Endodermal cell (in vitro differentiated cells): ENCODE results near the gene LMF2. TPM values are rescaled to one million over a fixed set of nuclear protein-coding genes. Genes with fewer than 3 reads are reported as not detected.
"Not testable (repeated sequence)": the region's sequence is repeated elsewhere in the genome, so short reads cannot be mapped to it uniquely, and the experiment has no call there.

Source experiments
- DNase-seq: peaks from one replicate; pipeline ENCODE4 v3.0.0-alpha.2; 2017
- H3K27ac ChIP-seq: 2 replicates; pipeline ENCODE4 v1.5.1; 2013; ENCODE audit warnings: mild to moderate bottlenecking, low read depth, low read length, moderate library complexity
- H3K27me3 ChIP-seq: 2 replicates; pipeline ENCODE4 v1.6.1; 2013; ENCODE audit warnings: mild to moderate bottlenecking, low read length, moderate library complexity; ENCODE audit not compliant: insufficient read depth, control insufficient read depth, poor library complexity, severe bottlenecking
- H3K36me3 ChIP-seq: 2 replicates; pipeline ENCODE4 v1.7.0; 2013; ENCODE audit warnings: mild to moderate bottlenecking, low read length, moderate library complexity; ENCODE audit not compliant: control insufficient read depth, insufficient read depth
- H3K4me1 ChIP-seq: one replicate; pipeline ENCODE4 v1.7.0; 2013; ENCODE audit warnings: low read length; ENCODE audit not compliant: control insufficient read depth, insufficient read depth
- H3K4me3 ChIP-seq: 2 replicates; pipeline ENCODE4 v1.5.1; 2013; ENCODE audit warnings: mild to moderate bottlenecking, low read length, moderate library complexity
- H3K9ac ChIP-seq: 2 replicates; pipeline ENCODE4 v1.6.1; 2013; ENCODE audit warnings: mild to moderate bottlenecking, low read length, moderate library complexity; ENCODE audit not compliant: poor library complexity, severe bottlenecking; ENCODE audit errors: extremely low read depth
- H3K9me3 ChIP-seq: 2 replicates; pipeline ENCODE4 v1.6.1; 2013; ENCODE audit warnings: mild to moderate bottlenecking, low read length, moderate library complexity; ENCODE audit not compliant: control insufficient read depth
- H3K27ac Mint-ChIP-seq: 2 replicates; pipeline ENCODE4 v1.8.0; 2020; ENCODE audit warnings: mixed read lengths
- H3K27me3 Mint-ChIP-seq: 2 replicates; pipeline ENCODE4 v1.8.0; 2021; ENCODE audit warnings: mild to moderate bottlenecking, mixed read lengths; ENCODE audit not compliant: insufficient read depth
- H3K36me3 Mint-ChIP-seq: 2 replicates; pipeline ENCODE4 v1.8.0; 2020; ENCODE audit warnings: low read depth, mixed read lengths
- H3K4me1 Mint-ChIP-seq: 2 replicates; pipeline ENCODE4 v1.8.0; 2020; ENCODE audit warnings: mixed read lengths
- H3K4me3 Mint-ChIP-seq: 2 replicates; pipeline ENCODE4 v1.8.0; 2020; ENCODE audit warnings: mild to moderate bottlenecking, moderate library complexity, mixed read lengths
- H3K9me3 Mint-ChIP-seq: 2 replicates; pipeline ENCODE4 v1.8.0; 2020; ENCODE audit warnings: mild to moderate bottlenecking, mixed read lengths
- WGBS, 2 experiments: methylation state at CpG; one replicate each; pipeline versions ENCODE4 v1.1.5 to v1.1.7; 2013; ENCODE audit warnings: missing lambda C conversion rate in 2 of 2, mixed read lengths in 1 of 2; ENCODE audit not compliant: insufficient coverage in 1 of 2, insufficient read length in 1 of 2; 5-methylcytosine and 5-hydroxymethylcytosine counted together
- total RNA-seq, 2 donors: library from RNA; stranded (reverse); fragmentation: NEBNext Ultra II Directional in 1 of 2; extraction: Animal tissue kit (Norgen Biotek cat#: 25700) in 1 of 2; gene quantifications; 2 replicates in 1 of 2; 3 replicates in 1 of 2; pipeline ENCODE4 v1.2.1, GENCODE V29; 2021
- TF ChIP-seq, protein P1 (sequence below): fragments of 200-600 bp; sonication (generic); conservative IDR thresholded peaks from 2 replicates; pipeline ENCODE4 v1.5.0; 2021; ENCODE audit warnings: antibody characterized with exemption, mild to moderate bottlenecking

Gene LMF2
- total RNA-seq, 2 donors from 2014 or later, result 58.8 to 65.2 TPM

DNA sequence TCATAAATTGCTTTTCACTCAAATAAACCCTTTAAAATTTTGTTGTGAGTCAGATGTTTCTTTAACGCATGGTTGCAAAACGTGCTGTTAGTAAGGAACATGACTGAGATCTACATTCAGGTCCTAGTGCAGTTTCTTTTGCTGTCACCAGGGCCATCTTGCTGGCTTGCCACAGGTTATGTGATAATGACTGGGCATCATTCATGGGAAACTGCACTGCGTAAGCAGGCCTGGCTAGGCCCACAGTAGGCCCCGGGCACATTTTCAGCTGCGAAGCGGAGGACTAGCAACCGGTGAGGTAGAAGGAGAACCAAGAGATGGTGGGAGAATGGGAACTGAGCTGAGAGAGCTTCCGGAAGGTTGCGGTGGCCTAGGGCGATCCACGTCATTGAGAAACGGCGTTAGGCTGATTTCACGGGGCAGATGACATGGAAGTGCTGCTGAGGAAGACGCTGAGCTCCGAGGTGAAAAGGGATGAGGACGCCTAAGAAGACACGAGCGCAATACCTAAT, 35.0 kb upstream of the LMF2 start:
- Histone ChIP-seq H3K27ac (no peak overlapping the region), H3K36me3 (no peaks in the 10 kb centered on the region), H3K9me3 (no peaks in the 10 kb centered on the region), H3K27me3 (peaks cover 21% of the 10 kb centered on the region), H3K4me3 (no peak overlapping the region), H3K4me1 (no peaks in the 10 kb centered on the region), H3K9ac (no peak overlapping the region)
- H3K9me3 Mint-ChIP-seq, result no peaks in the 10 kb centered on the region
- no peaks in the 10 kb centered on the region for H3K36me3 Mint-ChIP-seq
- peaks cover 8% of the 10 kb centered on the region for H3K4me1 Mint-ChIP-seq
- no peak overlapping the region for H3K27ac Mint-ChIP-seq
- DNase-seq, result no peak
- TF ChIP-seq, protein P1, sequence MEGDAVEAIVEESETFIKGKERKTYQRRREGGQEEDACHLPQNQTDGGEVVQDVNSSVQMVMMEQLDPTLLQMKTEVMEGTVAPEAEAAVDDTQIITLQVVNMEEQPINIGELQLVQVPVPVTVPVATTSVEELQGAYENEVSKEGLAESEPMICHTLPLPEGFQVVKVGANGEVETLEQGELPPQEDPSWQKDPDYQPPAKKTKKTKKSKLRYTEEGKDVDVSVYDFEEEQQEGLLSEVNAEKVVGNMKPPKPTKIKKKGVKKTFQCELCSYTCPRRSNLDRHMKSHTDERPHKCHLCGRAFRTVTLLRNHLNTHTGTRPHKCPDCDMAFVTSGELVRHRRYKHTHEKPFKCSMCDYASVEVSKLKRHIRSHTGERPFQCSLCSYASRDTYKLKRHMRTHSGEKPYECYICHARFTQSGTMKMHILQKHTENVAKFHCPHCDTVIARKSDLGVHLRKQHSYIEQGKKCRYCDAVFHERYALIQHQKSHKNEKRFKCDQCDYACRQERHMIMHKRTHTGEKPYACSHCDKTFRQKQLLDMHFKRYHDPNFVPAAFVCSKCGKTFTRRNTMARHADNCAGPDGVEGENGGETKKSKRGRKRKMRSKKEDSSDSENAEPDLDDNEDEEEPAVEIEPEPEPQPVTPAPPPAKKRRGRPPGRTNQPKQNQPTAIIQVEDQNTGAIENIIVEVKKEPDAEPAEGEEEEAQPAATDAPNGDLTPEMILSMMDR, result peak; percentile 29
- H3K4me3 Mint-ChIP-seq, result no peak overlapping the region
- 96 to 97% methylated on average over 19 of the region's 19 CpGs for WGBS, 2 experiments
- H3K27me3 Mint-ChIP-seq, result peaks cover 18% of the 10 kb centered on the region

DNA sequence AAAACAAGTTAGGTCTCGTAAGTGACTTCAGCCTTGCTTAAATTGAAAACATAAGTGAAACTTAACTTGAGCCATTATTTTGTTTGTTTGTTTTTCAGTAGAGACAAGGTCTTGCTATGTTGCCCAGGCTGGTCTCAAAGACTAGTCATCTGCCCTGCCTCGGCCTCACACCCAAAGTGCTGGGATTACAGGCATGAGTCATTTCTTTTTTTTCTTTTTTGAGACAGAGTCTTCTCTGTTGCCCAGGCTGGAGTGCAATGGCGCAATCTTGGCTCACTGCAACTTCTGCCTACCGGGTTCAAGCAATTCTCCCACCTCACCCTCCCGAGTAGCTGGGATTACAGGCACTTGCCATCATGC, 34.1 kb upstream of the LMF2 start:
- not testable (repeated sequence) for H3K36me3 ChIP-seq, H3K27ac Mint-ChIP-seq, H3K4me3 Mint-ChIP-seq, H3K4me1 Mint-ChIP-seq, H3K9me3 ChIP-seq, H3K36me3 Mint-ChIP-seq, H3K9me3 Mint-ChIP-seq, DNase-seq, H3K27ac ChIP-seq, H3K4me3 ChIP-seq, H3K4me1 ChIP-seq, H3K9ac ChIP-seq
- 87 to 91% methylated on average over 3 to 5 of the region's 5 CpGs for WGBS, 2 experiments
- H3K27me3 Mint-ChIP-seq, result peaks cover 18% of the 10 kb centered on the region
- H3K27me3 ChIP-seq, result peaks cover 23% of the 10 kb centered on the region

DNA sequence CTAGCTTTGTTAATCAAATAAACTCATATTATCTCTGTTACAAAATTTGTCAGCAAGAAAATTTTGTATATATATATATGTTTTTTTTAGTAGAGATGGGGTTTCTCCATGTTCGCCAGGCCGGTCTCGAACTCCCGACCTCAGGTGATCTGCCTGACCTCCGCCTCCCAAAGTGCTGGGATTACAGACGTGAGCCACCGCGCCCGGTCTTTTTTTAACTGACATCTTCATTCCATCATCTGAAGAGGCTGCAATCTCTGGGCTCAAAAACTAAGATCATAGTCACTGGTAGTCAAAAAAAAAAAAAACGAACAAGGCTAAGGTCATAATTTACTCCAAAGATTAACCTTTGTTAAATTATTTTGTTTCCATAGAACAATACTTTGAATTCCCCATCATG, 32.9 kb upstream of the LMF2 start:
- no peak overlapping the region for H3K9ac ChIP-seq
- TF ChIP-seq, protein P1, result no peak
- peak overlapping the region; percentile 57 for H3K27ac Mint-ChIP-seq
- H3K4me3 ChIP-seq, result no peak overlapping the region
- H3K4me1 ChIP-seq, result no peaks in the 10 kb centered on the region
- WGBS, 2 experiments, result 84 to 91% methylated on average over 10 of the region's 10 CpGs
- H3K27me3 ChIP-seq, result peaks cover 23% of the 10 kb centered on the region
- H3K9me3 ChIP-seq, result no peaks in the 10 kb centered on the region
- no peaks in the 10 kb centered on the region for H3K9me3 Mint-ChIP-seq
- peaks cover 14% of the 10 kb centered on the region for H3K27me3 Mint-ChIP-seq
- H3K4me1 Mint-ChIP-seq, result peaks cover 8% of the 10 kb centered on the region
- H3K36me3 ChIP-seq, result no peaks in the 10 kb centered on the region
- no peak overlapping the region for H3K4me3 Mint-ChIP-seq
- no peak for DNase-seq
- H3K27ac ChIP-seq, result no peak overlapping the region
- H3K36me3 Mint-ChIP-seq, result no peaks in the 10 kb centered on the region

DNA sequence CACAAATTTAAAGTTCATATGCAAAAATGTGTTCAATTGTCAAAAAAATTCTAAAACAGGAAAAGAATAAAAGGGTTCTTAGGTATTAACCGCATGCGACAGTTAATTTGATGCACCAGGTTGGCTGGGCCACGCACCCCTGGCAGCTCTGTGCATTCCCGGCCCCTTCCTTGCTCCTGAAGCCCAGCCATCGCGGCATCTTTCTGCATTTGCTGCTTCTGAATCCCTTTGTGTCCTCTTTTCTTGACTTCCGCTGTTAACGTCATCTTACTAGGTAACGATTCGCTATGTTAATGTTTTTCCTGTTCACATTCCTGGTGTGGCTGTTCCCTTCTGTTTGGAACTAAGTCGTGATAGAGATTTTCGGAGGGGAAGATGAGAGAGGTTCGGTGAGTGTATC, 30.3 kb upstream of the LMF2 start:
- WGBS, 2 experiments, result 91 to 95% methylated on average over 10 to 13 of the region's 13 CpGs
- no peak for DNase-seq
- TF ChIP-seq, protein P1, result no peak

More for the DNA sequence above, 30.3 kb upstream of the LMF2 start:
- H3K27ac ChIP-seq, result no peak overlapping the region
- no peaks in the 10 kb centered on the region for H3K4me1 ChIP-seq
- Mint-ChIP-seq H3K9me3 (no peaks in the 10 kb centered on the region), H3K27ac (no peak overlapping the region), H3K4me1 (peaks cover 13% of the 10 kb centered on the region), H3K4me3 (no peak overlapping the region), H3K36me3 (no peaks in the 10 kb centered on the region), H3K27me3 (peaks cover 22% of the 10 kb centered on the region)
- no peaks in the 10 kb centered on the region for H3K9me3 ChIP-seq
- H3K4me3 ChIP-seq, result no peak overlapping the region
- no peaks in the 10 kb centered on the region for H3K36me3 ChIP-seq
- H3K9ac ChIP-seq, result no peak overlapping the region
- H3K27me3 ChIP-seq, result peaks cover 17% of the 10 kb centered on the region
